LNCAP (cell line): ENCODE data around the gene MARCHF4.

ENCODE experiments used
- CTCF ChIP-seq: fragments of 450-650 bp; IDR thresholded peaks from 2 replicates; pipeline ENCODE4 v1.5.1; 2017; ENCODE audit warnings: mild to moderate bottlenecking

Gene MARCHF4

GRCh38 chr2:216402751-216403150, 30.5 kb upstream of the MARCHF4 start:
- no peak for TF ChIP-seq CTCF

GRCh38 chr2:216399621-216400020, 27.3 kb upstream of the MARCHF4 start:
- TF ChIP-seq CTCF: no peak

- no peak for TF ChIP-seq CTCF
Observed at GRCh38 chr2:216394881-216395280, 22.6 kb upstream of the MARCHF4 start.

GRCh38 chr2:216392945-216393840, 20.9 kb upstream of the MARCHF4 start:
- TF ChIP-seq CTCF: no peak

- no peak for TF ChIP-seq CTCF
Observed at GRCh38 chr2:216392018-216392562, 19.8 kb upstream of the MARCHF4 start.

GRCh38 chr2:216391401-216391800, 19.1 kb upstream of the MARCHF4 start:
- no peak for TF ChIP-seq CTCF

- no peak for TF ChIP-seq CTCF
Observed at GRCh38 chr2:216389570-216389969, 17.3 kb upstream of the MARCHF4 start.
